GM10266 (cell line): ENCODE data around the gene UTP25.
A peak's percentile ranks its signal among the peaks of the same experiment; 100 is the strongest.

Experiments used
- DNase-seq: peaks from one replicate; pipeline ENCODE4 v3.0.0; 2012; ENCODE audit errors: extremely low spot score
- CTCF ChIP-seq: IDR thresholded peaks from 2 replicates; pipeline ENCODE4 v1.5.1; 2012; ENCODE audit warnings: mild to moderate bottlenecking, low read depth; ENCODE audit not compliant: control insufficient read depth, insufficient read depth; ENCODE audit errors: missing control alignments

UTP25 gene

GRCh38 chr1:209827384-209828262, at the start of gene UTP25:
Gene UTP25, plus strand, starts transcription at chr1:209827972. Its CDS starts 92 bp downstream, at chr1:209828064.
- DNase-seq = peak; percentile 85
- peak; percentile 64 for TF ChIP-seq CTCF

GRCh38 chr1:209778102-209778501, 49.7 kb upstream of the UTP25 start:
- TF ChIP-seq CTCF = no peak
- no peak for DNase-seq

- TF ChIP-seq CTCF = no peak
- no peak for DNase-seq
Observed at GRCh38 chr1:209780268-209780667, 47.5 kb upstream of the UTP25 start.

GRCh38 chr1:209783386-209783785, 44.4 kb upstream of the UTP25 start:
- no peak for DNase-seq
- no peak for TF ChIP-seq CTCF

- TF ChIP-seq CTCF = no peak
- DNase-seq = peak; percentile 95
Observed at GRCh38 chr1:209784265-209785169, 43.3 kb upstream of the UTP25 start, which contains the start of gene C1orf74. Gene C1orf74, minus strand, starts transcription at chr1:209784559. Its CDS starts 925 bp downstream, at chr1:209783634.

GRCh38 chr1:209785592-209785991, 42.2 kb upstream of the UTP25 start:
- no peak for DNase-seq
- TF ChIP-seq CTCF = no peak

GRCh38 chr1:209786146-209786545, 41.6 kb upstream of the UTP25 start:
- TF ChIP-seq CTCF = no peak
- DNase-seq = no peak
